Measurements from ENCODE around the gene CDT1.

Gene CDT1

GRCh38 chr16:88840600-88841215 lies 37.1 kb downstream of the CDT1 start:
- no peak for DNase-seq

- DNase-seq: no peak
These were observed 38.1 kb downstream of the CDT1 start for GRCh38 chr16:88841521-88842307.

- DNase-seq: no peak
These were observed 38.7 kb downstream of the CDT1 start for GRCh38 chr16:88842308-88842756.

DNA sequence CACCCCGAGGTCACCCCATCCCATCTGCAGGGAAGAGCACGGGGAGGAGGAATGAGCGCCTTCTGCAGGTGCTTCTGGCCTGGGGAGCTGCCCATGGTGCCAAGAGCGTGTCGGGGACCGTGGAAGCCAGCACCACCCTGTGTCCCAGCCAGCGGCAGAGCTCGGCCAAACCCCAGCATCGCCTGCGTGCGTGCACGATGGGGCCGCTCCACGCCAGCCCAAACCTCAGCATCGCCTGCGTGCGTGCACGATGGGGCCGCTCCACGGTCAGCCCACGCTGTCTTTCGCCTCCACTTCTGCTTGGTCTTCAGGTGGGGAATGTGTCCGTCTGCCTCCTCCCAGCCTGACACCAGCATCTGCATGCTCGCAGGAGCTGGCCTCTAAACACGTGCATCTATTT lies 39.2 kb downstream of the CDT1 start:
- no peak for DNase-seq

DNA sequence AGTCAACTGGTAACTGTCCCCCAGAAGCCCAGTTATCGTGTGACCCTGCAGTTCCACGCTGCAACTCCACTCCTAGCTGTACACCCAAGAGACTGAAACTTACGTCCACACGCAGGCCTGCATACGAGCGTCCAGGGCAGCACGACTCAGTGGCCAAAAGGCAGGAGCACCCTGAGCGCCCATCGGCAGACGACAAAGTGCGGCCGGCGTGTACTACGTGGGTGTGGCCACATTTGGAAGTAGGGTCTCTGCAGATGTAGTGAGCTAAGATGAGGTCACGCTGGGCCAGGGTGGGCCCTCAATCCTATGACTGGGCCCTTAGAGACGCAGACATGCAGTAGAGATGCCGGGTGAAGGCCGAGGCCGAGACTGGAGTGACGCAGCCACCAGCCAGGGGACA lies 39.7 kb downstream of the CDT1 start:
- no peak for DNase-seq

DNA sequence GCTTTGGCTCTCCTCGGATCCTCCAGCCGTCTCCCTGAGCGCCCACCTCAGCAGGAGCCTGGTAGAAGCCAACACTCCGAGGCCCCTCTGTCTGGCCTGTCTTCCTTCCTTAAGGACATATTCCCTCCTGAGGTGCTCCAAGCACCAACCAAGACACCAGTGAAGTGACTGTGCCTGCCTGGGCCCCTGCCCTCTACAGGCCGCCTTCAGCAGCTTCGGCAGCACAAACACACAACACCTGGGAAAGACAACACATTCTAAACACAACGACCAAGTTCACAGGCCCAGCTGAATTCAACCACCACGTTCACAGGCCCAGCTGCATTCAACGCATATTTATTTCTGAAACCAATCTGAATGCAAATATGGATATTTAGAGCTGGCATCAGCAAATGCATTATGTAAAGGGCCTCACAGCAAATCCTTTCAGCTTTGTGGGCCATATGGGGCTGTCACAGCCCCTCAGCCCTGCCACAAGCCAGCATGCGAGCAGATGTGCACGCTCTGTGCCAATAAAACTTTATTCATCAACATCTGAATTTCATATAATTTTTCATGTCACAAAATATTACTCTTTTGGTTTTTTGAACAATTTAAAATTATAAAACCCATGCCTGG lies 40.9 kb downstream of the CDT1 start:
- no peak for DNase-seq

- DNase-seq: no peak
These were observed 42.5 kb downstream of the CDT1 start for GRCh38 chr16:88846088-88846487.

GRCh38 chr16:88847654-88848053 lies 44.1 kb downstream of the CDT1 start:
- no peak for DNase-seq

DNA sequence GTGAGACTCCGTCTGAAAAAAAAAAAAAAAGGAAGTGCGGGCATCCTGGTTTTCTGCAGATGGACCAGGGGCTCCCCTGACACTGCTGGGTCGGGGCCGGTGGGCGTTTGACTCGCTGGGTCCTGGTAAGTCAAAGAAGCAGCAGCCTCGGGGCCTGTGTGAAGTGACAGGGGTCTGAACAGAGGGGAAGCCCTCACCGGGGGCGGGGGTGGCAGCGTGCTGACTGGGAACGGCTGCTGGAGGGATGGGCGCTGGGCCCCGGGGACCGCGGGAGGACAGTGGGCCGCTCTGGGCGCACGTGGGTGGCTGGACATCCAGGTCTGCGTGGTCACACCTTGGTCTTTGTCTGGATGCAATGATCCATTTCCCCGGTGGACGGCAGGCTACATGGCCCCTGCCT lies 45.0 kb downstream of the CDT1 start:
- DNase-seq: no peak

DNA sequence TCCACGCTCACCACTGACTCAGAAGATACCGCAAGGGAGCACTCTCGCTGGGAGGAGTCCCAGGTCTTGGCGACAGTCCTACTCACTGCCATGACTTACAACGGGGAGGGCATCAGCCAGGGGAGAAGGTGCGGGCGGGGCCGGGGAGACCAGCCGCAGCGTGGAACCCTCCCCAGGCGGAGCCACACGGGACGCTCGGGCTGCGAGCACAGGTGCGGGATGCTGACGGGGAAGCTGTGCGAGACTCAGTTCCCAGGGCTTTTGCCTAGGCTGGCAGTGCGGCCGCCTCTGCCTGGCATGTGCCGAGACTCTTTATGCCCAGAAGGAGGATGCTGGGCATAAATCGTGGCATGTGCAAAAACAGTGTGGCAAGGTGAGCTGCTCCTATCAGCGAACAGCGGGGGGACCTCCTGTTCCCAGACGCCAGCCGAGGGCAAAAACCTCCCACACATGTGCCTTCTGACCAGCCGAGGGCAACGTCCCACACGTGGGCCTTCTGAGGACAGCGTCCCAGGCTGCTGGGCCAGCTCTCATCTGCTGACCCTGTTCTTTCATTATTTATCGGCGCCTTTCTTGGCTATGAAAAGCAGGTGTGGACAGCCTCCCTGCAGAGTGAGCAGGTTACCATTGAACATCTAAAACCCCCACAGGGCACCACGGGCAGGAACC lies 47.1 kb downstream of the CDT1 start:
- DNase-seq: no peak

DNA sequence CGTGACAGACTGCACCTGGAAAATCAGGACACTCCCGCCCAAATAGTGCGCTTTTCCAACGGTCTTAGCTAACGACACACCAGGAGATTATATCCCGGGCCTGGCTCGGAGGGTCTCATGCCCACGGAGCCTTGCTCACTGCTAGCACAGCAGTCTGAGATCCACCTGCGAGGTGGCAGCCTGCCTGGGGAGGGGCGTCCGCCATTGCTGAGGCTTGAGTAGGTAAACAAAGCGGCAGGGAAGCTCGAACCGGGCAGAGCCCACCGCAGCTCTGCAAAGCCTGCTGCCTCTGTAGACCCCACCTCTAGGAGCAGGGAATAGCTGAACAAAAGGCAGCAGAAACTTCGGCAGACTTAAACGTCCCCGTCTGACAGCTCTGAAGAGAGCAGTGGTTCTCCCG lies 48.0 kb downstream of the CDT1 start:
- DNase-seq: no peak

DNA sequence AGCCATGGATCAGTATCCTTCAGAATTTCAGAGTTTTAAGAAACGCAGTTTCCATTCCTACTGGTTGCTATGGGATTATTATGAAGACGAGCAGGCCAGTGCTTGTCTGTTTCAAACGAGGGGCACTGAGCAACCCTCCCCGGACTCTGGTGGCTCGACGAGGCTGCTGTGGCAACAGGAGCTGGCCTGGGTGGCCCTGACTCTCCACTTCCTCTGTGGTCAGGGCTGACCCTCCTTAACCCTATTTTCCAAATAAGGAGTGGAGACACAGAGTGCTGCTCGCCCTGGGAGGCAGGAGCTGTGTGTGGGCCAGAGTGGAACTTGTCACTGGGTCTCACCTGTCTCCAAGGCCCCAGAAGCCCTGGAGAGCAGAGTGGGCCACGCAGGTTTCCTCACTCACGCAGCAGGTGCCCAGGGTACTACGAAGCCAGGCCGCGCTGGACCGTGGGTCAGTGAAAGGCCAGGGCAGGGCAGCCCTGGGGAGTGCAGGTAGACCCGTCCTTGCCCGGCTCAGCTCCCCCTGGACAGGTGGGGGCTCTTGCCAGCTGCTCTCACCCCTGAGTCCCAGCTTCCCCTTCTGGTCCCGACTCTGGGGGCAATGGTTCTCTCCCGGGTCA lies 49.8 kb downstream of the CDT1 start:
- no peak for DNase-seq

- DNase-seq: no peak
These were observed 50.9 kb downstream of the CDT1 start for GRCh38 chr16:88854306-88855111.

DNA sequence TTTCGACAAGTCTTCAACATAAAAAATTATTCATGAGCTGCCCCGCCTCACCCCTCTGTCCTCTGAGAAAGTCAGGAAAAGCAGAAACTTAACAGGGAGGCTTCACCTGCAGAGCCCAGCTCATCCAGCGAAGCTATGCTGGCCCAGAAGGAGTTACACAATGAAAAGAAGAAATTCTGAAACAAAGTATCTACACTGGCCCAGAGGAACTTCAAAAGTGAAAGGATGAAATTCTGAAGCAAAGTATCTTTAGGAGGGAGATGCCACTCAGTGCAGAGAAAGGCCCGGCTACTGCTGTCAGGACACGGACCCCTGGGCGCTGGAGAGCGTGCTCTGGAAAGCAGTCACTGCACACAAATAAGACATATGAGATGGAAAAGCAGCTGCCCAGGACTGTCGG lies 51.6 kb downstream of the CDT1 start:
- no peak for DNase-seq

- DNase-seq: no peak
These were observed 52.1 kb downstream of the CDT1 start for GRCh38 chr16:88855736-88856121.

DNA sequence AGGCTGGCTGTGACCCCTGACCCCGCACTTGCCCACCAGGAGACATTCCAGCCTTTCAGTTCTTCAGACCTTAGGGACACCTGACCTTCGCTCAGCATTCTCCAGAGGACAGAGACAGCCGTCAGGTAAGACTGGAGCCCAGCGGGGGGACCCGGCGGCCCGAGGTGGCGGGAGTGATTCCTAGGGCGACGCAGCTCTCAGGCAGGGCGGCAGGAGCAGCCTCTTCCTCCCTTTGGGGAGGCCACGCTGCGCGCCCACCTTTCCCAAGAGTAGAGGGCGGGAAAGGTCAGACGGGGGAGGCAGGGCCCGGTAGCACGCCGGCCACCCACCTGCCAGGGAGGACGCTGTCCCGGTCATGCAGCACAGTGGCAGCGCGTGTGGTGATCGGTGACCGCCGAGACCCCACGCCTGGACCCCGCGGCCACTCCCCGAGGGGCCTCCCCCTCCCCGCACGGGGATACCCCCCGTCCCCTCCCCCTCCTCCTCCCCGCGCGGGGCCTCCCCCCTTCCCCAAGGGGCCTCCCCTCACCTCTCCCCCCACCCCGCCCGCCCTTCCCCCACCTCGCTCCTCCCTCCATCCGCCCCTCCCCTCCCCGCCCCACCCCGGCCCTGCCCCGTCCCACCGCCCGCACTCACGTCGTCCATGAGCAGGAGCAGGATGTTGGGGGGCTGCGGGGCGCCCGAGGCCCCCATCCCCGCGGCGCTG lies 52.7 kb downstream of the CDT1 start:
- DNase-seq: no peak

- DNase-seq: peak; percentile 82 to 85
These were observed 53.5 kb downstream of the CDT1 start, which contains the start of the genes GALNS and TRAPPC2L for GRCh38 chr16:88856828-88857727. Gene GALNS, minus strand, starts transcription at chr16:88856947. Its CDS starts 70 bp downstream, at chr16:88856877. Gene TRAPPC2L, plus strand, starts transcription at chr16:88857127. Its CDS starts 24 bp downstream, at chr16:88857151.

- DNase-seq: no peak
These were observed 54.2 kb downstream of the CDT1 start for GRCh38 chr16:88857728-88858339.
